HepG2 (cell line): ENCODE data around the gene CCDC157.
"Not testable (repeated sequence)": the region's sequence is repeated elsewhere in the genome, so short reads cannot be mapped to it uniquely, and the experiment has no call there.

Source experiments
- NFATC3 ChIP-seq: sonication (generic); formaldehyde crosslinking; IDR thresholded peaks from 2 replicates; pipeline ENCODE4 v1.5.1; 2020; ENCODE audit warnings: mild to moderate bottlenecking, missing genetic modification reagents
- PCBP1 ChIP-seq: fragments of 200-400 bp; formaldehyde crosslinking; IDR thresholded peaks from 2 replicates; pipeline ENCODE4 v1.6.1; 2017; ENCODE audit warnings: mild to moderate bottlenecking, low read depth, low read length, borderline replicate concordance

GRCh38 chr22:30402766-30403104 is 45.9 kb downstream of the CCDC157 start:
- not testable (repeated sequence) for TF ChIP-seq NFATC3, PCBP1
